ENCODE data around the gene GNA14.
"Not testable (repeated sequence)": the region's sequence is repeated elsewhere in the genome, so short reads cannot be mapped to it uniquely, and the experiment has no call there.

Gene GNA14

GRCh38 chr9:77587042-77587441 lies 61.1 kb downstream of the GNA14 start:
- DNase-seq = no peak

GRCh38 chr9:77586591-77586990 lies 61.5 kb downstream of the GNA14 start:
- no peak for DNase-seq

GRCh38 chr9:77585335-77585786 lies 62.8 kb downstream of the GNA14 start:
- no peak for DNase-seq

GRCh38 chr9:77584927-77585326 lies 63.2 kb downstream of the GNA14 start:
- DNase-seq = not testable (repeated sequence)

GRCh38 chr9:77582961-77583576 lies 65.1 kb downstream of the GNA14 start:
- DNase-seq = no peak

- DNase-seq = no peak
Measured at GRCh38 chr9:77582525-77582924, 65.6 kb downstream of the GNA14 start.

GRCh38 chr9:77575785-77576184 lies 72.3 kb downstream of the GNA14 start:
- no peak for DNase-seq

GRCh38 chr9:77569335-77569734 lies 78.8 kb downstream of the GNA14 start:
- no peak for DNase-seq

- DNase-seq = no peak
Measured at GRCh38 chr9:77563174-77563573, 84.9 kb downstream of the GNA14 start.

GRCh38 chr9:77562019-77562748 lies 85.9 kb downstream of the GNA14 start:
- no peak for DNase-seq

GRCh38 chr9:77561331-77562018 lies 86.6 kb downstream of the GNA14 start:
- DNase-seq = no peak

GRCh38 chr9:77556396-77556795 lies 91.7 kb downstream of the GNA14 start:
- DNase-seq = no peak

GRCh38 chr9:77554586-77555105 lies 93.5 kb downstream of the GNA14 start:
- DNase-seq = no peak

GRCh38 chr9:77547106-77547730 lies 100.9 kb downstream of the GNA14 start:
- no peak for DNase-seq

- no peak for DNase-seq
Measured at GRCh38 chr9:77546376-77546950, 101.7 kb downstream of the GNA14 start.

- no peak for DNase-seq
Measured at GRCh38 chr9:77544546-77544945, 103.6 kb downstream of the GNA14 start.

- no peak for DNase-seq
Measured at GRCh38 chr9:77543131-77543822, 104.8 kb downstream of the GNA14 start.

- no peak for DNase-seq
Measured at GRCh38 chr9:77541600-77541999, 106.5 kb downstream of the GNA14 start.

GRCh38 chr9:77541055-77541454 lies 107.1 kb downstream of the GNA14 start:
- no peak for DNase-seq

- no peak for DNase-seq
Measured at GRCh38 chr9:77534376-77535057, 113.6 kb downstream of the GNA14 start.

- no peak for DNase-seq
Measured at GRCh38 chr9:77533671-77534070, 114.5 kb downstream of the GNA14 start.

- no peak for DNase-seq
Measured at GRCh38 chr9:77532607-77533006, 115.5 kb downstream of the GNA14 start.
